HepG2 (cell line): ENCODE measurements around the gene ADAMTSL3.

Source experiments
- CBFB ChIP-seq: sonication (generic); formaldehyde crosslinking; IDR thresholded peaks from 2 replicates; pipeline ENCODE4 v1.4.0; 2020; ENCODE audit warnings: missing genetic modification reagents
- NONO ChIP-seq, 2 experiments: fragments of 450-650 bp in 1 of 2; sonication (generic) in 1 of 2; formaldehyde crosslinking in 1 of 2; IDR thresholded peaks in 1 of 2; conservative IDR thresholded peaks in 1 of 2; 2 replicates each; pipeline versions ENCODE4 v1.6.1 to v1.8.0; 2017 to 2022; ENCODE audit warnings: mild to moderate bottlenecking in 1 of 2, missing genetic modification reagents in 1 of 2, moderate library complexity in 1 of 2
- RFX5 ChIP-seq: IDR thresholded peaks from 2 replicates; pipeline ENCODE4 v1.6.1; 2011; ENCODE audit warnings: low read depth, low read length, improper control_type of control experiment
- TBX2 ChIP-seq: sonication (generic); formaldehyde crosslinking; IDR thresholded peaks from 2 replicates; pipeline ENCODE4 v1.5.0; 2020; ENCODE audit warnings: missing genetic modification reagents, mild to moderate bottlenecking, borderline replicate concordance
- ZNF274 ChIP-seq: sonication (generic); formaldehyde crosslinking; IDR thresholded peaks from 2 replicates; pipeline ENCODE4 v1.5.1; 2020; ENCODE audit warnings: mild to moderate bottlenecking, missing genetic modification reagents
- ZNF614 ChIP-seq: IDR thresholded peaks from 2 replicates; pipeline ENCODE4 v1.6.1; 2018; ENCODE audit warnings: missing biosample characterization, missing genetic modification reagents, inconsistent platforms, borderline replicate concordance
- TF ChIP-seq, protein P1 (sequence below): sonication (generic); formaldehyde crosslinking; IDR thresholded peaks from 2 replicates; pipeline ENCODE4 v1.4.0; 2020; ENCODE audit warnings: missing genetic modification reagents, borderline replicate concordance
- TF ChIP-seq, protein P2 (sequence below): sonication (generic); formaldehyde crosslinking; IDR thresholded peaks from 2 replicates; pipeline ENCODE4 v1.4.0; 2020; ENCODE audit warnings: mild to moderate bottlenecking, missing genetic modification reagents

DNA sequence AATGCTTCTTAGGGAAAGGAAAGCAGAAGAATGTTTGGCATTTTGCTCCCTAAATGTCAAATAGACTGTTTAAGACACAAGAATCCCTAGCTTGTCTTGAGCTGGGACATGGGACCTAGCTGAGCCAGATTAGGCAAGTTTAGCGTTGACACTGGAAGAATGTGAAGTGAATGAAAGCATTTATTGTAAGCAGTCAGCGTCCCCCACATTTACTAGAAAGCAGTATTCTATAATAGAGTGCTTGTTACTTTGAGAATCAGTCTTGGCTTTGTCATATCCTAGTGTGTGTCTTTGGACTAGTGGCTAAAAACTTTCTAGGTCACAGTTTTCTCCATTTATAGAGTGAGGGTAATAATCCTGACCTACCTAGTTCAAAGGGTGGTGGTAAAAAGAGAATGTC is 161.6 kb downstream of the ADAMTSL3 start:
- TF ChIP-seq, protein P1, sequence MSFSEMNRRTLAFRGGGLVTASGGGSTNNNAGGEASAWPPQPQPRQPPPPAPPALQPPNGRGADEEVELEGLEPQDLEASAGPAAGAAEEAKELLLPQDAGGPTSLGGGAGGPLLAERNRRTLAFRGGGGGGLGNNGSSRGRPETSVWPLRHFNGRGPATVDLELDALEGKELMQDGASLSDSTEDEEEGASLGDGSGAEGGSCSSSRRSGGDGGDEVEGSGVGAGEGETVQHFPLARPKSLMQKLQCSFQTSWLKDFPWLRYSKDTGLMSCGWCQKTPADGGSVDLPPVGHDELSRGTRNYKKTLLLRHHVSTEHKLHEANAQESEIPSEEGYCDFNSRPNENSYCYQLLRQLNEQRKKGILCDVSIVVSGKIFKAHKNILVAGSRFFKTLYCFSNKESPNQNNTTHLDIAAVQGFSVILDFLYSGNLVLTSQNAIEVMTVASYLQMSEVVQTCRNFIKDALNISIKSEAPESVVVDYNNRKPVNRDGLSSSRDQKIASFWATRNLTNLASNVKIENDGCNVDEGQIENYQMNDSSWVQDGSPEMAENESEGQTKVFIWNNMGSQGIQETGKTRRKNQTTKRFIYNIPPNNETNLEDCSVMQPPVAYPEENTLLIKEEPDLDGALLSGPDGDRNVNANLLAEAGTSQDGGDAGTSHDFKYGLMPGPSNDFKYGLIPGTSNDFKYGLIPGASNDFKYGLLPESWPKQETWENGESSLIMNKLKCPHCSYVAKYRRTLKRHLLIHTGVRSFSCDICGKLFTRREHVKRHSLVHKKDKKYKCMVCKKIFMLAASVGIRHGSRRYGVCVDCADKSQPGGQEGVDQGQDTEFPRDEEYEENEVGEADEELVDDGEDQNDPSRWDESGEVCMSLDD (CRISPR knock-in tag), result no peak
- TF ChIP-seq ZNF614 (CRISPR knock-in tag) (no peak), ZNF274 (CRISPR knock-in tag) (no peak), TBX2 (CRISPR knock-in tag) (no peak), NONO (IDR thresholded peaks at IDR 0.05) (no peak), NONO (CRISPR knock-in tag; conservative IDR thresholded peaks at IDR 0.05) (no peak), RFX5 (no peak), CBFB (CRISPR knock-in tag) (no peak)
- TF ChIP-seq, protein P2, sequence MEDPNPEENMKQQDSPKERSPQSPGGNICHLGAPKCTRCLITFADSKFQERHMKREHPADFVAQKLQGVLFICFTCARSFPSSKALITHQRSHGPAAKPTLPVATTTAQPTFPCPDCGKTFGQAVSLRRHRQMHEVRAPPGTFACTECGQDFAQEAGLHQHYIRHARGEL, result no peak
